Vagina (tissue), 2 donors: ENCODE results near the gene BNIP5.

Source experiments
- POLR2A ChIP-seq, 2 donors: fragments of 450-650 bp; IDR thresholded peaks; one replicate each; pipeline ENCODE4 v1.6.1; 2017; ENCODE audit warnings: antibody characterized with exemption in 2 of 2, mild to moderate bottlenecking in 2 of 2, moderate library complexity in 2 of 2
- POLR2AphosphoS5 ChIP-seq, 2 donors: sonication (generic); formaldehyde crosslinking; IDR thresholded peaks; one replicate each; pipeline ENCODE4 v1.9.0; 2017; ENCODE audit warnings: antibody characterized with exemption in 2 of 2, mild to moderate bottlenecking in 2 of 2, low read depth in 1 of 2; ENCODE audit not compliant: insufficient read depth in 1 of 2
- TF ChIP-seq, protein P1 (sequence below), 3 experiments: fragments of 450-650 bp in 2 of 3; fragments of 200-600 bp in 1 of 3; sonication (generic) in 1 of 3; IDR thresholded peaks; one replicate each; pipeline ENCODE4 v1.5.1; 2017 to 2019; ENCODE audit warnings: antibody characterized with exemption in 3 of 3, mild to moderate bottlenecking in 2 of 3, moderate library complexity in 2 of 3

DNA sequence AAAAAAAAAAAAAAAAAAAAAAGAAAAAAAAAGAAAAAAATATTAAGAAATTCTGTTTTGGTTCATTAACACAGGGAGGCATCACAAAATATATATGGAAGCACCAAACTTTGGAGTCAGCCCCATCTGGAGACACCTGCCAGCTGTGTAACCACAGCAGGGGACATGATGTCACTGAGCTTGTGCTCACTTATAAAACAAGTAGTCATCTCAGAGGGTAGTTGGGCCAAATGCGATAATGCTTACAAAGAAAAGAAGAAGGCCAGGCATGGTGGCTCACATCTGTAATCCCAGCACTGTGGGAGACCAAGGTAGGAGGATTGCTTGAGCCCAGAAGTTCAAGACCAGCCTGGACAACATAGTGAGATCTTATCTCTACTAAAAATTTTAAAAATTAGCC is 1.1 kb upstream of the BNIP5 start:
- TF ChIP-seq, protein P1, sequence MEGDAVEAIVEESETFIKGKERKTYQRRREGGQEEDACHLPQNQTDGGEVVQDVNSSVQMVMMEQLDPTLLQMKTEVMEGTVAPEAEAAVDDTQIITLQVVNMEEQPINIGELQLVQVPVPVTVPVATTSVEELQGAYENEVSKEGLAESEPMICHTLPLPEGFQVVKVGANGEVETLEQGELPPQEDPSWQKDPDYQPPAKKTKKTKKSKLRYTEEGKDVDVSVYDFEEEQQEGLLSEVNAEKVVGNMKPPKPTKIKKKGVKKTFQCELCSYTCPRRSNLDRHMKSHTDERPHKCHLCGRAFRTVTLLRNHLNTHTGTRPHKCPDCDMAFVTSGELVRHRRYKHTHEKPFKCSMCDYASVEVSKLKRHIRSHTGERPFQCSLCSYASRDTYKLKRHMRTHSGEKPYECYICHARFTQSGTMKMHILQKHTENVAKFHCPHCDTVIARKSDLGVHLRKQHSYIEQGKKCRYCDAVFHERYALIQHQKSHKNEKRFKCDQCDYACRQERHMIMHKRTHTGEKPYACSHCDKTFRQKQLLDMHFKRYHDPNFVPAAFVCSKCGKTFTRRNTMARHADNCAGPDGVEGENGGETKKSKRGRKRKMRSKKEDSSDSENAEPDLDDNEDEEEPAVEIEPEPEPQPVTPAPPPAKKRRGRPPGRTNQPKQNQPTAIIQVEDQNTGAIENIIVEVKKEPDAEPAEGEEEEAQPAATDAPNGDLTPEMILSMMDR (IDR thresholded peaks at IDR 0.05) = no peak
- TF ChIP-seq POLR2AphosphoS5 (IDR thresholded peaks at IDR 0.05; ENCODE audit: insufficient read depth in 1 of 2, low read depth in 1 of 2) (no peak), POLR2A (IDR thresholded peaks at IDR 0.05) (no peak)
